ENCODE data around the gene HHLA2. TPM values are rescaled to one million over a fixed set of nuclear protein-coding genes. Genes with fewer than 3 reads are reported as not detected.

HHLA2 gene
- total RNA-seq, 1 donor from 2014 or later, result not detected

GRCh38 chr3:108396336-108396735, 100.0 kb downstream of the HHLA2 start:
- no peak for DNase-seq (ENCODE audit: low spot score in 2 of 2, unreplicated experiment in 2 of 2)
- H3K27me3 Mint-ChIP-seq (ENCODE audit: low read depth), result peaks cover 36% of the 10 kb centered on the region
- H3K27ac Mint-ChIP-seq, result no peak overlapping the region
- H3K36me3 Mint-ChIP-seq, result no peaks in the 10 kb centered on the region
- H3K4me1 Mint-ChIP-seq, result peaks cover 2% of the 10 kb centered on the region
- no peak for TF ChIP-seq CTCF (IDR thresholded peaks at IDR 0.05; ENCODE audit: unreplicated experiment)
- no peak overlapping the region for H3K4me3 Mint-ChIP-seq
- peaks cover 10% of the 10 kb centered on the region for H3K9me3 Mint-ChIP-seq

- Mint-ChIP-seq H3K9me3 (peaks cover 10% of the 10 kb centered on the region), H3K27ac (no peak overlapping the region), H3K36me3 (no peaks in the 10 kb centered on the region), H3K4me1 (peaks cover 4% of the 10 kb centered on the region), H3K4me3 (no peak overlapping the region), H3K27me3 (ENCODE audit: low read depth) (peaks cover 27% of the 10 kb centered on the region)
- no peak for TF ChIP-seq CTCF (IDR thresholded peaks at IDR 0.05; ENCODE audit: unreplicated experiment)
- no peak for DNase-seq (ENCODE audit: low spot score in 2 of 2, unreplicated experiment in 2 of 2)
Observed at GRCh38 chr3:108398510-108398909, 102.2 kb downstream of the HHLA2 start.

GRCh38 chr3:108401836-108402235, 105.5 kb downstream of the HHLA2 start:
- Mint-ChIP-seq H3K27ac (no peak overlapping the region), H3K4me1 (peaks cover 20% of the 10 kb centered on the region), H3K9me3 (peaks cover 10% of the 10 kb centered on the region), H3K4me3 (no peak overlapping the region), H3K27me3 (ENCODE audit: low read depth) (peaks cover 21% of the 10 kb centered on the region), H3K36me3 (no peaks in the 10 kb centered on the region)
- no peak for DNase-seq (ENCODE audit: low spot score in 2 of 2, unreplicated experiment in 2 of 2)
- TF ChIP-seq CTCF (IDR thresholded peaks at IDR 0.05; ENCODE audit: unreplicated experiment), result no peak

GRCh38 chr3:108403198-108403597, 106.8 kb downstream of the HHLA2 start:
- H3K9me3 Mint-ChIP-seq, result peaks cover 10% of the 10 kb centered on the region
- no peak for TF ChIP-seq CTCF (IDR thresholded peaks at IDR 0.05; ENCODE audit: unreplicated experiment)
- no peak for DNase-seq (ENCODE audit: low spot score in 2 of 2, unreplicated experiment in 2 of 2)

GRCh38 chr3:108403686-108404345, 107.5 kb downstream of the HHLA2 start:
- no peaks in the 10 kb centered on the region for H3K36me3 Mint-ChIP-seq
- H3K27me3 Mint-ChIP-seq (ENCODE audit: low read depth), result peaks cover 9% of the 10 kb centered on the region
- no peak for DNase-seq (ENCODE audit: low spot score in 2 of 2, unreplicated experiment in 2 of 2)
- peaks cover 10% of the 10 kb centered on the region for H3K9me3 Mint-ChIP-seq
- peaks cover 22% of the 10 kb centered on the region for H3K4me1 Mint-ChIP-seq
- no peak overlapping the region for H3K4me3 Mint-ChIP-seq
- no peak for TF ChIP-seq CTCF (IDR thresholded peaks at IDR 0.05; ENCODE audit: unreplicated experiment)
- H3K27ac Mint-ChIP-seq, result peak overlapping the region; percentile 1

More at GRCh38 chr3:108403198-108403597, 106.8 kb downstream of the HHLA2 start:
- H3K4me1 Mint-ChIP-seq, result peaks cover 22% of the 10 kb centered on the region
- H3K36me3 Mint-ChIP-seq, result no peaks in the 10 kb centered on the region
- H3K27me3 Mint-ChIP-seq (ENCODE audit: low read depth), result peaks cover 12% of the 10 kb centered on the region
- no peak overlapping the region for H3K4me3 Mint-ChIP-seq
- H3K27ac Mint-ChIP-seq, result no peak overlapping the region

Measured in mesothelial cell of epicardium (in vitro differentiated cells).